GM23248 (cell line): ENCODE measurements around the gene SPANXD.

Source experiments
- EZH2 ChIP-seq: fragments of 200-600 bp; sonication (generic); IDR thresholded peaks from 2 replicates; pipeline ENCODE4 v1.6.1; 2018; ENCODE audit warnings: antibody characterized with exemption, mild to moderate bottlenecking; ENCODE audit not compliant: insufficient read depth, poor library complexity, severe bottlenecking
- EZH2phosphoT487 ChIP-seq: fragments of 200-600 bp; sonication (generic); IDR thresholded peaks from 2 replicates; pipeline ENCODE4 v1.6.1; 2018; ENCODE audit warnings: antibody characterized with exemption, moderate library complexity, mild to moderate bottlenecking, low read depth; ENCODE audit not compliant: insufficient read depth

- TF ChIP-seq EZH2phosphoT487 (no peak), EZH2 (no peak)
Measured at GRCh38 chrX:141701072-141701471, 2.5 kb upstream of the SPANXD start.
